Upper lobe of left lung (tissue), 6 donors: ENCODE data around the gene SLITRK2. TPM values are rescaled to one million over a fixed set of nuclear protein-coding genes. Genes with fewer than 3 reads are reported as not detected.

ENCODE experiments used
- ATAC-seq, 2 donors: fragments of 200-7000 bp; cut with Tn5 transposase; one replicate each; pipeline ENCODE4 v1.9.1; 2022; ENCODE audit warnings: mild to moderate bottlenecking in 2 of 2, moderate library complexity in 2 of 2; ENCODE audit not compliant: low FRiP score in 2 of 2
- DNase-seq, 2 donors: peaks; one replicate each; pipeline ENCODE4 v3.0.0-alpha.2; 2019 to 2020
- H3K27ac ChIP-seq, 4 donors: fragments of 200-600 bp; sonication (generic); one replicate each; pipeline ENCODE4 v1.5.1; 2016 to 2019
- H3K27me3 ChIP-seq, 4 donors: fragments of 200-600 bp; sonication (generic); one replicate each; pipeline ENCODE4 v1.5.1; 2017 to 2019
- H3K36me3 ChIP-seq, 4 donors: fragments of 200-600 bp; sonication (generic); one replicate each; pipeline ENCODE4 v1.5.1; 2016 to 2019
- H3K4me1 ChIP-seq, 4 donors: fragments of 200-600 bp; sonication (generic); one replicate each; pipeline ENCODE4 v1.5.1; 2018 to 2019
- H3K4me3 ChIP-seq, 4 donors: fragments of 200-600 bp; sonication (generic); one replicate each; pipeline ENCODE4 v1.5.1; 2017 to 2019; ENCODE audit warnings: mild to moderate bottlenecking in 2 of 4, moderate library complexity in 1 of 4
- H3K9me3 ChIP-seq, 4 donors: fragments of 200-600 bp; sonication (generic); one replicate each; pipeline ENCODE4 v1.5.1; 2018 to 2019
- EP300 ChIP-seq, 4 donors: sonication (generic); formaldehyde crosslinking; IDR thresholded peaks; one replicate each; pipeline ENCODE4 v1.5.1; 2017; ENCODE audit warnings: antibody characterized with exemption in 4 of 4, control low read depth in 2 of 4
- POLR2A ChIP-seq, 4 donors: fragments of 450-650 bp; IDR thresholded peaks; one replicate each; pipeline ENCODE4 v1.5.1; 2016 to 2017; ENCODE audit warnings: antibody characterized with exemption in 4 of 4, mild to moderate bottlenecking in 2 of 4
- POLR2AphosphoS5 ChIP-seq, 2 donors: sonication (generic); formaldehyde crosslinking; IDR thresholded peaks; one replicate each; pipeline ENCODE4 v1.5.1; 2017; ENCODE audit warnings: antibody characterized with exemption in 2 of 2
- WGBS, 2 donors: methylation state at CpG; one replicate each; pipeline ENCODE4 v1.1.5; 2017 to 2018; 5-methylcytosine and 5-hydroxymethylcytosine counted together
- total RNA-seq, 6 donors: library from RNA; depleted of rRNA in 4 of 6; stranded (reverse); fragments of >200 nt in 4 of 6; gene quantifications; one replicate each; pipeline versions ENCODE4 v1.1.0 to v1.2.1, GENCODE V29; 2016 to 2021
- TF ChIP-seq, protein P1 (sequence below), 6 experiments: fragments of 450-650 bp in 4 of 6; fragments of 200-600 bp in 2 of 6; sonication (generic) in 2 of 6; IDR thresholded peaks; one replicate each; pipeline ENCODE4 v1.5.1; 2016 to 2019; ENCODE audit warnings: antibody characterized with exemption in 6 of 6
- donor health status: DM: no; HTN: no; CAD: no; lungs with moderate emphysema.
- donor health status: DM: no; HTN: yes; CAD: no; lungs with severe emphysema.

The SLITRK2 gene
- total RNA-seq, 6 donors from 2014 or later, result under 0.01 to 1.00 (median 0.25) TPM

DNA sequence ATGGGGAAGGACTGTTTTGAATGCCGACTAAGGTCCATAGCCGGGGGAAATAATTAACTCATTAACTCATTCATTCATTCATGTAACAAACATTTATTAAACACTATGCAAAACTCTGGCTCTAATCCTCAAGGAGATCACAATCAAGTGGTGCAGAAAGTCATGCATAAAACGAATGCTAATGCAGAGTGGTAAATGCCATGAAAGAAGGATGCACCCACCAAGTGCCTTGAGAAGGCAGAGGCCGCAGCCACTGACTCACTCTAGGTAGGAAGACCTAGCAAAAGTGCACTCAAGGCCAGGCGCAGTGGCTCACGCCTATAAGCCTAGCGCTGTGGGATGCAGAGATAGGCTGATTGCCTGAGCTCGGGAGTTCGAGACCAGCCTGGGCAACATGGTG lies 22.9 kb downstream of the SLITRK2 start:
- Histone ChIP-seq H3K27ac (no peak overlapping the region), H3K36me3 (no peaks in the 10 kb centered on the region), H3K27me3 (no peaks in the 10 kb centered on the region), H3K4me3 (no peak overlapping the region), H3K4me1 (no peaks in the 10 kb centered on the region), H3K9me3 (no peaks in the 10 kb centered on the region)
- no peak for ATAC-seq
- no peak for DNase-seq
- WGBS, 2 donors, result 59 to 82% methylated on average over 2 to 6 of the region's 9 CpGs
- TF ChIP-seq POLR2AphosphoS5 (IDR thresholded peaks at IDR 0.05), result no peak
- no peak for TF ChIP-seq POLR2A (IDR thresholded peaks at IDR 0.05)
- no peak for TF ChIP-seq EP300 (IDR thresholded peaks at IDR 0.05)
- TF ChIP-seq, protein P1, sequence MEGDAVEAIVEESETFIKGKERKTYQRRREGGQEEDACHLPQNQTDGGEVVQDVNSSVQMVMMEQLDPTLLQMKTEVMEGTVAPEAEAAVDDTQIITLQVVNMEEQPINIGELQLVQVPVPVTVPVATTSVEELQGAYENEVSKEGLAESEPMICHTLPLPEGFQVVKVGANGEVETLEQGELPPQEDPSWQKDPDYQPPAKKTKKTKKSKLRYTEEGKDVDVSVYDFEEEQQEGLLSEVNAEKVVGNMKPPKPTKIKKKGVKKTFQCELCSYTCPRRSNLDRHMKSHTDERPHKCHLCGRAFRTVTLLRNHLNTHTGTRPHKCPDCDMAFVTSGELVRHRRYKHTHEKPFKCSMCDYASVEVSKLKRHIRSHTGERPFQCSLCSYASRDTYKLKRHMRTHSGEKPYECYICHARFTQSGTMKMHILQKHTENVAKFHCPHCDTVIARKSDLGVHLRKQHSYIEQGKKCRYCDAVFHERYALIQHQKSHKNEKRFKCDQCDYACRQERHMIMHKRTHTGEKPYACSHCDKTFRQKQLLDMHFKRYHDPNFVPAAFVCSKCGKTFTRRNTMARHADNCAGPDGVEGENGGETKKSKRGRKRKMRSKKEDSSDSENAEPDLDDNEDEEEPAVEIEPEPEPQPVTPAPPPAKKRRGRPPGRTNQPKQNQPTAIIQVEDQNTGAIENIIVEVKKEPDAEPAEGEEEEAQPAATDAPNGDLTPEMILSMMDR (IDR thresholded peaks at IDR 0.05), result no peak

GRCh38 chrX:145843146-145843904 lies 25.7 kb downstream of the SLITRK2 start:
- H3K9me3 ChIP-seq, result no peaks in the 10 kb centered on the region
- DNase-seq (no peak), ATAC-seq (no peak)
- no peak overlapping the region for H3K27ac ChIP-seq
- TF ChIP-seq, protein P1 (IDR thresholded peaks at IDR 0.05), result no peak
- TF ChIP-seq EP300 (IDR thresholded peaks at IDR 0.05), result no peak
- TF ChIP-seq POLR2AphosphoS5 (IDR thresholded peaks at IDR 0.05), result no peak
- TF ChIP-seq POLR2A (IDR thresholded peaks at IDR 0.05), result no peak
- no peaks in the 10 kb centered on the region for H3K36me3 ChIP-seq
- H3K4me3 ChIP-seq, result no peak overlapping the region
- H3K27me3 ChIP-seq, result no peaks in the 10 kb centered on the region
- no peaks in the 10 kb centered on the region for H3K4me1 ChIP-seq
- 29 to 43% methylated on average over 6 to 7 of the region's 7 CpGs for WGBS, 2 donors

GRCh38 chrX:145844886-145845285 lies 27.3 kb downstream of the SLITRK2 start:
- H3K4me1 ChIP-seq, result no peaks in the 10 kb centered on the region

GRCh38 chrX:145848448-145848847 lies 30.8 kb downstream of the SLITRK2 start:
- H3K4me1 ChIP-seq, result no peaks in the 10 kb centered on the region
- H3K9me3 ChIP-seq, result no peaks in the 10 kb centered on the region
- no peaks in the 10 kb centered on the region for H3K27me3 ChIP-seq
- TF ChIP-seq POLR2A (IDR thresholded peaks at IDR 0.05), result no peak
- no peak for TF ChIP-seq POLR2AphosphoS5 (IDR thresholded peaks at IDR 0.05)
- TF ChIP-seq, protein P1 (IDR thresholded peaks at IDR 0.05), result no peak
- no peak for TF ChIP-seq EP300 (IDR thresholded peaks at IDR 0.05)
- no peaks in the 10 kb centered on the region for H3K36me3 ChIP-seq
- DNase-seq, result no peak
- no peak overlapping the region for H3K4me3 ChIP-seq
- WGBS, 2 donors, result 63 to 77% methylated on average over 2 of the region's 2 CpGs
- no peak overlapping the region for H3K27ac ChIP-seq
- no peak for ATAC-seq

More at GRCh38 chrX:145844886-145845285, 27.3 kb downstream of the SLITRK2 start:
- 89 to 95% methylated on average over 5 to 7 of the region's 7 CpGs for WGBS, 2 donors
- ATAC-seq (no peak), DNase-seq (no peak)
- Histone ChIP-seq H3K27ac (no peak overlapping the region), H3K4me3 (no peak overlapping the region), H3K27me3 (no peaks in the 10 kb centered on the region), H3K36me3 (no peaks in the 10 kb centered on the region), H3K9me3 (no peaks in the 10 kb centered on the region)
- TF ChIP-seq, protein P1 (IDR thresholded peaks at IDR 0.05), result no peak
- TF ChIP-seq POLR2A (IDR thresholded peaks at IDR 0.05), result no peak
- no peak for TF ChIP-seq EP300 (IDR thresholded peaks at IDR 0.05)
- TF ChIP-seq POLR2AphosphoS5 (IDR thresholded peaks at IDR 0.05), result no peak

- TF ChIP-seq, protein P1 (IDR thresholded peaks at IDR 0.05), result no peak
- TF ChIP-seq POLR2A (IDR thresholded peaks at IDR 0.05) (no peak), POLR2AphosphoS5 (IDR thresholded peaks at IDR 0.05) (no peak), EP300 (IDR thresholded peaks at IDR 0.05) (no peak)
- Histone ChIP-seq H3K36me3 (no peaks in the 10 kb centered on the region), H3K4me3 (no peak overlapping the region), H3K4me1 (no peaks in the 10 kb centered on the region), H3K9me3 (no peaks in the 10 kb centered on the region), H3K27ac (no peak overlapping the region), H3K27me3 (no peaks in the 10 kb centered on the region)
- no peak for ATAC-seq
- WGBS, 2 donors, result 58 to 82% methylated on average over 2 to 11 of the region's 11 CpGs
- DNase-seq, result no peak
These were observed 31.2 kb downstream of the SLITRK2 start for GRCh38 chrX:145848857-145849256.
